A549 (cell line): ENCODE measurements around the gene TFRC.

Source experiments
- CTCF ChIP-seq: fragments of >200 bp; sonication (Bioruptor Twin); formaldehyde crosslinking; IDR thresholded peaks from 3 replicates; pipeline ENCODE4 v1.5.1; 2016
- MAZ ChIP-seq: fragments of 150-350 bp; IDR thresholded peaks from 2 replicates; pipeline ENCODE4 v1.6.1; 2014; ENCODE audit warnings: antibody characterized with exemption, low read depth, low read length, borderline replicate concordance
- NR3C1 ChIP-seq: fragments of >200 bp; sonication (Bioruptor Twin); formaldehyde crosslinking; IDR thresholded peaks from 3 replicates; pipeline ENCODE4 v1.6.1; 2017
- PBX3 ChIP-seq: IDR thresholded peaks from 2 replicates; pipeline ENCODE4 v1.6.1; 2012
- POLR2AphosphoS2 ChIP-seq: conservative IDR thresholded peaks from 2 replicates; pipeline ENCODE4 v1.6.1; 2012; ENCODE audit warnings: low read length, improper control_type of control experiment, inconsistent platforms
- USF2 ChIP-seq: fragments of 450-650 bp; IDR thresholded peaks from 2 replicates; pipeline ENCODE4 v1.6.1; 2014; ENCODE audit warnings: antibody characterized with exemption

GRCh38 chr3:196023947-196024346 lies 57.9 kb downstream of the TFRC start:
- TF ChIP-seq POLR2AphosphoS2 (no peak), MAZ (no peak), CTCF (no peak), NR3C1 (no peak), USF2 (no peak), PBX3 (no peak)
